IMR-90 (cell line): ENCODE results near the gene SERPINB11. TPM values are rescaled to one million over a fixed set of nuclear protein-coding genes. Genes with fewer than 3 reads are reported as not detected.
A peak's percentile ranks its signal among the peaks of the same experiment; 100 is the strongest.

Experiments used
- ATAC-seq: fragments of 200-7000 bp; cut with Tn5 transposase; 2 replicates; pipeline ENCODE4 v1.9.1; 2020; ENCODE audit warnings: low read depth, mild to moderate bottlenecking, moderate library complexity
- BruUV-seq: library from RNA; stranded (reverse); fragments of 400-500 nt; replicated peaks from 2 replicates; lab custom pipeline; 2021; lab: Mats Ljungman, UMichigan
- CTCF ChIA-PET: fragments of 300-600 bp; formaldehyde crosslinking; extraction: SDS; loops from one replicate; lab custom pipeline; 2021; ENCODE audit warnings: antibody characterized with exemption; lab: Yijun Ruan, JAX
- POLR2A ChIA-PET: fragments of 300-600 bp; sonication (Branson Sonifier 250); formaldehyde crosslinking; loops from one replicate; lab custom pipeline; 2022; ENCODE audit warnings: antibody characterized with exemption; ENCODE audit not compliant: unreplicated experiment; lab: Charles Lee
- DNase-seq: peaks from one replicate; pipeline ENCODE4 v3.0.0; 2013
- H2AFZ ChIP-seq: replicated peaks from 2 replicates; pipeline ENCODE3; 2013; ENCODE audit warnings: low read length, mild to moderate bottlenecking; ENCODE audit not compliant: poor library complexity
- H2AK5ac ChIP-seq: 2 replicates; pipeline ENCODE4 v1.6.1; 2013; ENCODE audit warnings: low read depth, low read length, inconsistent platforms
- H2AK9ac ChIP-seq: replicated peaks from 2 replicates; pipeline ENCODE3; 2013; ENCODE audit warnings: mild to moderate bottlenecking, low read depth, low read length, moderate library complexity; ENCODE audit not compliant: poor library complexity
- H2BK120ac ChIP-seq: 2 replicates; pipeline ENCODE4 v1.6.1; 2013; ENCODE audit warnings: low read depth, low read length, inconsistent platforms
- H2BK15ac ChIP-seq: 3 replicates; pipeline ENCODE4 v1.6.1; 2013; ENCODE audit warnings: low read depth, low read length, inconsistent platforms
- H2BK20ac ChIP-seq: 2 replicates; pipeline ENCODE4 v1.6.1; 2013; ENCODE audit warnings: low read depth, mild to moderate bottlenecking, inconsistent platforms, low read length, moderate library complexity
- H2BK5ac ChIP-seq: 2 replicates; pipeline ENCODE4 v1.6.1; 2013; ENCODE audit warnings: mild to moderate bottlenecking, low read depth, low read length, inconsistent platforms; ENCODE audit not compliant: poor library complexity, severe bottlenecking
- H3K14ac ChIP-seq: replicated peaks from 2 replicates; pipeline ENCODE4 v1.6.1; 2013; ENCODE audit warnings: low read depth, low read length, inconsistent platforms
- H3K18ac ChIP-seq: 2 replicates; pipeline ENCODE4 v1.6.1; 2013; ENCODE audit warnings: low read depth, low read length, control low read depth
- H3K23ac ChIP-seq: 2 replicates; pipeline ENCODE4 v1.6.1; 2013; ENCODE audit warnings: low read depth, low read length, inconsistent platforms
- H3K27ac ChIP-seq: 2 replicates; pipeline ENCODE4 v1.5.1; 2013; ENCODE audit warnings: mild to moderate bottlenecking, control low read depth, low read length; ENCODE audit not compliant: insufficient read depth
- H3K27me3 ChIP-seq: 2 replicates; pipeline ENCODE4 v1.6.1; 2013; ENCODE audit warnings: low read length; ENCODE audit not compliant: control insufficient read depth, insufficient read depth
- H3K36me3 ChIP-seq: 2 replicates; pipeline ENCODE4 v1.6.1; 2013; ENCODE audit warnings: low read length, mixed read lengths; ENCODE audit not compliant: control insufficient read depth, insufficient read depth
- H3K4ac ChIP-seq: 2 replicates; pipeline ENCODE4 v1.6.1; 2013; ENCODE audit warnings: low read depth, low read length, inconsistent platforms
- H3K4me1 ChIP-seq: 2 replicates; pipeline ENCODE4 v1.6.1; 2013; ENCODE audit warnings: low read length, mixed read lengths; ENCODE audit not compliant: control insufficient read depth, insufficient read depth
- H3K4me2 ChIP-seq: 2 replicates; pipeline ENCODE4 v1.6.1; 2013; ENCODE audit warnings: low read depth, mild to moderate bottlenecking, control low read depth, low read length, moderate library complexity
- H3K4me3 ChIP-seq: 2 replicates; pipeline ENCODE4 v1.5.1; 2013; ENCODE audit warnings: low read depth, mild to moderate bottlenecking, control low read depth, low read length, moderate library complexity; ENCODE audit not compliant: insufficient read depth
- H3K56ac ChIP-seq: 2 replicates; pipeline ENCODE4 v1.6.1; 2013; ENCODE audit warnings: low read length, inconsistent platforms; ENCODE audit not compliant: insufficient read depth; ENCODE audit errors: extremely low read depth
- H3K79me1 ChIP-seq, 2 experiments: 2 replicates each; pipeline ENCODE4 v1.6.1; 2013; ENCODE audit warnings: low read length in 2 of 2, inconsistent platforms in 1 of 2, low read depth in 1 of 2
- H3K9ac ChIP-seq: 2 replicates; pipeline ENCODE4 v1.6.1; 2013; ENCODE audit warnings: low read depth, low read length, control low read depth
- H3K9me1 ChIP-seq: 2 replicates; pipeline ENCODE4 v1.6.1; 2013; ENCODE audit warnings: low read length, inconsistent platforms; ENCODE audit not compliant: insufficient read depth
- H3K9me3 ChIP-seq: 2 replicates; pipeline ENCODE4 v1.6.1; 2013; ENCODE audit warnings: low read length; ENCODE audit not compliant: control insufficient read depth, insufficient read depth
- H4K20me1 ChIP-seq: 2 replicates; pipeline ENCODE4 v1.6.1; 2013; ENCODE audit warnings: low read length, inconsistent platforms; ENCODE audit not compliant: insufficient read depth
- H4K5ac ChIP-seq: 2 replicates; pipeline ENCODE4 v1.6.1; 2013; ENCODE audit warnings: mild to moderate bottlenecking, low read depth, low read length, control low read depth
- H4K8ac ChIP-seq, 2 experiments: 2 replicates each; pipeline ENCODE4 v1.6.1; 2013; ENCODE audit warnings: low read depth in 2 of 2, low read length in 2 of 2, control low read depth in 1 of 2, inconsistent platforms in 1 of 2
- H4K91ac ChIP-seq: 2 replicates; pipeline ENCODE4 v1.6.1; 2013; ENCODE audit warnings: low read depth, low read length, inconsistent platforms; ENCODE audit not compliant: insufficient read depth
- CEBPB ChIP-seq: IDR thresholded peaks from 2 replicates; pipeline ENCODE4 v1.6.1; 2012; ENCODE audit warnings: low read depth, low read length, improper control_type of control experiment
- CHD1 ChIP-seq: IDR thresholded peaks from 2 replicates; pipeline ENCODE4 v1.6.1; 2012; ENCODE audit warnings: low read depth, low read length, improper control_type of control experiment
- MAFK ChIP-seq: IDR thresholded peaks from 2 replicates; pipeline ENCODE4 v1.6.1; 2012; ENCODE audit warnings: low read depth, low read length, improper control_type of control experiment
- MAZ ChIP-seq: IDR thresholded peaks from 2 replicates; pipeline ENCODE4 v1.6.1; 2012; ENCODE audit warnings: low read depth, mild to moderate bottlenecking, low read length, improper control_type of control experiment, moderate library complexity, borderline replicate concordance
- MXI1 ChIP-seq: IDR thresholded peaks from 2 replicates; pipeline ENCODE4 v1.6.1; 2012; ENCODE audit warnings: low read depth, mild to moderate bottlenecking, low read length, moderate library complexity, borderline replicate concordance
- POLR2A ChIP-seq: IDR thresholded peaks from 2 replicates; pipeline ENCODE4 v1.6.1; 2012; ENCODE audit warnings: mild to moderate bottlenecking, low read depth, low read length
- RCOR1 ChIP-seq: IDR thresholded peaks from 2 replicates; pipeline ENCODE4 v1.6.1; 2012; ENCODE audit warnings: mild to moderate bottlenecking, low read length, improper control_type of control experiment; ENCODE audit not compliant: insufficient replicate concordance
- RFX5 ChIP-seq: IDR thresholded peaks from 2 replicates; pipeline ENCODE4 v1.8.0; 2012; ENCODE audit warnings: low read depth, mild to moderate bottlenecking, low read length, moderate library complexity
- SMC3 ChIP-seq: fragments of 150-350 bp; IDR thresholded peaks from 2 replicates; pipeline ENCODE4 v1.6.1; 2016; ENCODE audit warnings: low read depth, mild to moderate bottlenecking, antibody characterized with exemption, low read length, moderate library complexity
- WGBS, 2 experiments: methylation state at CpG; one replicate each; pipeline versions ENCODE4 v1.1.5 to v1.1.7; 2013; ENCODE audit warnings: missing lambda C conversion rate in 2 of 2; ENCODE audit not compliant: insufficient read length in 1 of 2; ENCODE audit errors: extremely low coverage in 2 of 2; 5-methylcytosine and 5-hydroxymethylcytosine counted together
- dilution Hi-C: fragments of 300-500 bp; cut with HindIII; formaldehyde crosslinking; loops from one replicate; pipeline ENCODE4 v1.14.3; 2018; ENCODE audit warnings: low sequenced_read_pairs; ENCODE audit not compliant: unreplicated experiment
- in situ Hi-C: fragments of 300-500 bp; cut with MboI; formaldehyde crosslinking; loops from 3 replicates; pipeline ENCODE4 v1.14.3; 2019; ENCODE audit warnings: low sequenced_read_pairs, inconsistent platforms, mixed read lengths
- intact Hi-C: fragments of 100-400 bp; cut with micrococcal nuclease; formaldehyde crosslinking; loops from 2 replicates; pipeline ENCODE4 v1.10.0; 2022
- polyA plus RNA-seq, 3 experiments: library from polyadenylated mRNA; depleted of rRNA; stranded (reverse); fragments of >200 nt; gene quantifications; 2 replicates each; pipeline ENCODE4 v1.2.3, GENCODE V29; 2012; ENCODE audit warnings: low replicate concordance in 1 of 3
- total RNA-seq: library from RNA; depleted of rRNA; stranded (reverse); fragments of >200 nt; gene quantifications from 2 replicates; pipeline ENCODE4 v1.2.3, GENCODE V29; 2012
- TF ChIP-seq, protein P1 (sequence below): fragments of 150-350 bp; IDR thresholded peaks from 2 replicates; pipeline ENCODE4 v1.6.1; 2017; ENCODE audit warnings: mild to moderate bottlenecking, antibody characterized with exemption, low read length, low read depth
- TF ChIP-seq, protein P2 (sequence below): conservative IDR thresholded peaks from 2 replicates; pipeline ENCODE4 v1.5.1; 2012; ENCODE audit warnings: mild to moderate bottlenecking, low read depth, low read length, improper control_type of control experiment
- TF ChIP-seq, protein P3 (sequence below): fragments of 150-350 bp; IDR thresholded peaks from 2 replicates; pipeline ENCODE4 v1.6.1; 2016; ENCODE audit warnings: low read depth, mild to moderate bottlenecking, low read length, moderate library complexity, borderline replicate concordance

Gene SERPINB11
- total and polyA plus RNA-seq, 2 of the 4 experiments (the other 2 are of a cell fraction): 0.12 to 0.18 TPM

GRCh38 chr18:63701952-63702351, 808 bp upstream of the SERPINB11 start:
- Histone ChIP-seq H2AK9ac (no peak overlapping the region), H4K20me1 (no peaks in the 10 kb centered on the region), H3K4me1 (no peaks in the 10 kb centered on the region; the same call in 1 of the 2 replicates), H3K27ac (no peak overlapping the region), H4K8ac (no peak overlapping the region), H3K4me3 (no peak overlapping the region), H3K4me2 (no peak overlapping the region), H2BK15ac (no peak overlapping the region), H4K5ac (no peak overlapping the region), H3K14ac (no peak overlapping the region), H3K27me3 (no peaks in the 10 kb centered on the region), H2BK20ac (no peak overlapping the region), H3K9ac (no peak overlapping the region), H2AFZ (peak overlapping the region; percentile 73), H3K4ac (no peak overlapping the region), H2BK120ac (0 out of 2 replicates have a peak overlapping the region, but pooled peaks have one; percentile 0), H3K18ac (no peak overlapping the region), H3K23ac (no peak overlapping the region), H2BK5ac (no peak overlapping the region), H3K9me1 (no peaks in the 10 kb centered on the region), H3K56ac (no peak overlapping the region), H4K91ac (no peak overlapping the region), H2AK5ac (no peak overlapping the region), H3K9me3 (no peaks in the 10 kb centered on the region), H3K79me1 (no peaks in the 10 kb centered on the region), H3K36me3 (no peaks in the 10 kb centered on the region)
- POLR2A ChIA-PET: interaction anchor here (1.1 kb wide), 1 partner anchor 16 kb away, joined by 3 read pairs; no protein-coding TSS in a partner anchor
- CTCF ChIA-PET: interaction anchor here (0.8 kb wide), 1 partner anchor 11 kb away, joined by 3 read pairs; no protein-coding TSS in a partner anchor
- ATAC-seq: no peak
- TF ChIP-seq, protein P1, sequence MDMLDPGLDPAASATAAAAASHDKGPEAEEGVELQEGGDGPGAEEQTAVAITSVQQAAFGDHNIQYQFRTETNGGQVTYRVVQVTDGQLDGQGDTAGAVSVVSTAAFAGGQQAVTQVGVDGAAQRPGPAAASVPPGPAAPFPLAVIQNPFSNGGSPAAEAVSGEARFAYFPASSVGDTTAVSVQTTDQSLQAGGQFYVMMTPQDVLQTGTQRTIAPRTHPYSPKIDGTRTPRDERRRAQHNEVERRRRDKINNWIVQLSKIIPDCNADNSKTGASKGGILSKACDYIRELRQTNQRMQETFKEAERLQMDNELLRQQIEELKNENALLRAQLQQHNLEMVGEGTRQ: no peak
- TF ChIP-seq CEBPB: no peak
- no peak for TF ChIP-seq POLR2A
- TF ChIP-seq RFX5: no peak
- TF ChIP-seq, protein P2, sequence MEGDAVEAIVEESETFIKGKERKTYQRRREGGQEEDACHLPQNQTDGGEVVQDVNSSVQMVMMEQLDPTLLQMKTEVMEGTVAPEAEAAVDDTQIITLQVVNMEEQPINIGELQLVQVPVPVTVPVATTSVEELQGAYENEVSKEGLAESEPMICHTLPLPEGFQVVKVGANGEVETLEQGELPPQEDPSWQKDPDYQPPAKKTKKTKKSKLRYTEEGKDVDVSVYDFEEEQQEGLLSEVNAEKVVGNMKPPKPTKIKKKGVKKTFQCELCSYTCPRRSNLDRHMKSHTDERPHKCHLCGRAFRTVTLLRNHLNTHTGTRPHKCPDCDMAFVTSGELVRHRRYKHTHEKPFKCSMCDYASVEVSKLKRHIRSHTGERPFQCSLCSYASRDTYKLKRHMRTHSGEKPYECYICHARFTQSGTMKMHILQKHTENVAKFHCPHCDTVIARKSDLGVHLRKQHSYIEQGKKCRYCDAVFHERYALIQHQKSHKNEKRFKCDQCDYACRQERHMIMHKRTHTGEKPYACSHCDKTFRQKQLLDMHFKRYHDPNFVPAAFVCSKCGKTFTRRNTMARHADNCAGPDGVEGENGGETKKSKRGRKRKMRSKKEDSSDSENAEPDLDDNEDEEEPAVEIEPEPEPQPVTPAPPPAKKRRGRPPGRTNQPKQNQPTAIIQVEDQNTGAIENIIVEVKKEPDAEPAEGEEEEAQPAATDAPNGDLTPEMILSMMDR: no peak
- no peak for TF ChIP-seq MXI1
- TF ChIP-seq, protein P3, sequence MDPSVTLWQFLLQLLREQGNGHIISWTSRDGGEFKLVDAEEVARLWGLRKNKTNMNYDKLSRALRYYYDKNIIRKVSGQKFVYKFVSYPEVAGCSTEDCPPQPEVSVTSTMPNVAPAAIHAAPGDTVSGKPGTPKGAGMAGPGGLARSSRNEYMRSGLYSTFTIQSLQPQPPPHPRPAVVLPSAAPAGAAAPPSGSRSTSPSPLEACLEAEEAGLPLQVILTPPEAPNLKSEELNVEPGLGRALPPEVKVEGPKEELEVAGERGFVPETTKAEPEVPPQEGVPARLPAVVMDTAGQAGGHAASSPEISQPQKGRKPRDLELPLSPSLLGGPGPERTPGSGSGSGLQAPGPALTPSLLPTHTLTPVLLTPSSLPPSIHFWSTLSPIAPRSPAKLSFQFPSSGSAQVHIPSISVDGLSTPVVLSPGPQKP: no peak
- TF ChIP-seq RCOR1: no peak
- TF ChIP-seq SMC3: no peak
- no peak for TF ChIP-seq CHD1
- TF ChIP-seq MAZ: no peak
- TF ChIP-seq MAFK: no peak
- no peak for DNase-seq
- intact Hi-C loops (no loop called here), dilution Hi-C loops (no loop called here), in situ Hi-C loops (no loop called here)
- 40% methylated on average over 1 of the region's 5 CpGs; no CpG with 5 or more reads in 1 of the 2 experiments for WGBS, 2 experiments
- BruUV-seq: no TSS peak
